GM18858 (cell line): ENCODE results near the gene CHCHD3.

Experiments used
- ATAC-seq: cut with Tn5 transposase; IDR thresholded peaks from one replicate; pipeline ENCODE4 v1.9.1; 2021; ENCODE audit not compliant: unreplicated experiment

The CHCHD3 gene

DNA sequence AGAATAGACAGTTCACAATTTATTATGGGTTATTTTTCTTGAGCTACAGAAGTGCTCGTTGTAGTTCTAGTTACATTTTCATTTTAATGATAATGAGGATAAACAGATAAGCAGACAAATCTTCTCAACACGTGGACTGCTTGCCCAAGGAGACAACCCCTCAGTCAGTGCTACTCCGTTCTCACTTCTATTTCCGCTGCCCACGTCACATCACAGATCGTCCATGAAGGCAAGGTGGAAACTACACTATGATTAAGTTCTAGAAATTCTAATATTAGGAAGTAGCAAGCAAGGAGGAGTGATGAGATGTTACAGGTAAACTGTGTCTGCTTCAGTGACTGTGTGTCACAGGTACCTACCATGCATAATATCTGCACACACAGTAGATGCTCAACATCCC, 210.5 kb downstream of the CHCHD3 start:
- peak; percentile 51 for ATAC-seq

- ATAC-seq = no peak
Measured at GRCh38 chr7:132869166-132869861, 212.6 kb downstream of the CHCHD3 start.

- no peak for ATAC-seq
Measured at GRCh38 chr7:132866551-132866950, 215.3 kb downstream of the CHCHD3 start.

DNA sequence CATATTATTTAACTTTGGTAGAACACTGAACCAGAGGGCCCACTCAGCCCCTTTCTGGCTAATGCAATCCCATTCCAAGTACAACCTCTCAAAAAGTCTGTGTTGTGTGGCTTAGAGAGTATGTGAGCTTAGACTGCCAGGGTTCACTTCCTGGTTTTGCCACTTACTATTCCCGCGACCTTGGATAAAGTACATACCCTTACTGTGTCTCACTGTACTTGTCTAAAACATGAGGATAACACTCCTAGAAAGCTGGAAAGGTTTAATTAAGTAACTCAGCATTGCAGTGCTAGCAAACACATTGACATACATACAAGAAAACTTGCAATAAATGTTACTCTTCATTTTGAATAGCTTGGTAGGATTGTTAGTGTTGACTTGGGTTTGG, 215.8 kb downstream of the CHCHD3 start:
- no peak for ATAC-seq

- no peak for ATAC-seq
Measured at GRCh38 chr7:132865366-132866143, 216.3 kb downstream of the CHCHD3 start.

GRCh38 chr7:132861940-132862554, 219.8 kb downstream of the CHCHD3 start:
- ATAC-seq = no peak

DNA sequence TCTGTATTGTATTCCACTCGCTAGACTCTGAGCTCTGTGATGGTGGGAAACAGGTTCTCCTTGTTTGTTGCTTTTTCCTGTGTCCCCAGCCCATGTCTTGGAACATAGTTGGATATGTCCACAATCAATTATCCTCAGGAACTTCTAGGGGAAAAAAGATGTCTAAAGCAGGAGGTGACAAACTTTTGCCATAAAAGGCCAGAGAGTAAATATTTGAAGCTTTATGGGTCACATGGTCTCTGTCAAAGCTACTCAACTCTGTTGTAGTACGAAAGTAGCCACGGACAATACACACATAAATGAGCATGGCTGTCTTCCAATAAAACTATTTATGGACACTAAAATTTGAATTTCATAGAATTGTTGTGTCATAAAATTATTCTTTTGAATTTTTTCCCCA, 220.5 kb downstream of the CHCHD3 start:
- no peak for ATAC-seq

- no peak for ATAC-seq
Measured at GRCh38 chr7:132859199-132859598, 222.7 kb downstream of the CHCHD3 start.

DNA sequence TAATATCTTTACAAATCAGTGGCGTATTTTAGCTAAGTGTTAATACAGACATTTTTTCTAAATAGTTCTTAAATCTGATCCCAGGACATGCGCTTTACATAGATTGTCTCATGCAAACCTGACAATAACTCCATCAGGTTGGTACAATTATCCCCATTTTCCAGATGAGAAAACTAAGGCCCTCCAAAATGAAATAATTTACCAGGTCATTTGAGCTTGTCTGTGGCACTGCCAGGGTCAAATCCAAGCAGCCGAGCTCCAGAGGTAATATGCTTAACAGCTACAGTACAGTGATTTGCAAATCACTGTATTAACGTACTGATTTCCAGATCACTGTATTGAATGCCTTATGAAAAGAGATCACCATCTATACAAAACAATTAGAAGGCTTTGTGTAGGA, 223.1 kb downstream of the CHCHD3 start:
- ATAC-seq = no peak

GRCh38 chr7:132858251-132858650, 223.6 kb downstream of the CHCHD3 start:
- no peak for ATAC-seq

DNA sequence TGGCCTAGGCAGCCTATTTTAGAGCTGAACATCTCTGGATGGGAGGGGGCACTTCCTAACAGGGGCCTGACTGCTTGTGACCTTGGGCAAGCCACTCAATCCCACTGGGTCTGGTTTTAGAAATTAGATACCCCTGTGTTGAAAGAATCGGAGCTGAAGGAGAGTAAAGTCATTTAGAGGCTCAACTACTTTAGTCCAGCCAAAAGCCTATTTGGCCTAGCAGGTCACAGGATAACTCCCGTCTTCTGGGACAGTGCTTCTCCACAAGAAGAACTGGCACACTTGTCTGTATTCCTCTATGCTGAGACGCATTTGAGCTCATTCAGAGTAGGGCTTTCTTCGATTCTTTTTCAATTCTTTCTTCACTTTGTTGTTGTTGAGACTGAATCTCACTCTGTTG, 224.2 kb downstream of the CHCHD3 start:
- no peak for ATAC-seq

GRCh38 chr7:132857031-132857430, 224.9 kb downstream of the CHCHD3 start:
- no peak for ATAC-seq

DNA sequence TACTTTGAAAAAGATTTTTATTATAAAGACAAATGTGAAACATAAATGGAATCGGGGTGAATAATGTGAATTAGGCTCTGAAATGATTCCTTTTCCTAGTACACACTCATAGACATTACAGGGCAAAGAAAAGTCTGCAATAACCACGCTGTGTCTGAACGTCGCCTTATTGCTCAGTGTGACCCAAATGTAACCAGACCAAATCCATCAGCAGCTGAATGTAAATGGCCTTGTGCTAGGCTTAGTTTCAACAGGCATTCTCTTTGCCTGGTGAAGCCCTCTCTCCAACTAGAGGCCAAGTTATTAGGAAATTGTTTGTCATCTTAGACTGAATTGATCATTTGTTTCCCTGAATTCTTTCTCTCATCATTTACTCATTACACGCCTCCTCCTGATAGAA, 225.5 kb downstream of the CHCHD3 start:
- ATAC-seq = no peak

DNA sequence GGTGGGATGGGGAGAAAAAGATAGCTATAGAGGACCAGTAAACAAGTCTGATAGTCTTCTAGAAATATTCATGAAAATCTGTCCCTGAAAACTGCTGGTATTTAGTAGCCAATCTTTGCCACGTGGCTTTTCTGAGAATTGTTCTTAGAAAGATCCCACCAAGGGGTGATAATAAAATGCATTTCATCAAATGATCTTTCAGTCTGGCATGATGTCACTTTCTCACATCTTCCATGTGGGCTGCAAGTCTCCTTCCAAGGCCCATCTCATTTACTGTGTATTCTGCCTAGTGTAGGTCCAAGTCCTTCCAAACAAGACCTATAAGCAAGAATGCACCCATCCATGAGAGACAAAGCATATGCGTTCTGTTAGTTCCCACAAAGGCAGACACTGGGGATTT, 226.0 kb downstream of the CHCHD3 start:
- ATAC-seq = no peak

GRCh38 chr7:132854238-132854637, 227.7 kb downstream of the CHCHD3 start:
- no peak for ATAC-seq

- no peak for ATAC-seq
Measured at GRCh38 chr7:132847376-132847775, 234.5 kb downstream of the CHCHD3 start.

DNA sequence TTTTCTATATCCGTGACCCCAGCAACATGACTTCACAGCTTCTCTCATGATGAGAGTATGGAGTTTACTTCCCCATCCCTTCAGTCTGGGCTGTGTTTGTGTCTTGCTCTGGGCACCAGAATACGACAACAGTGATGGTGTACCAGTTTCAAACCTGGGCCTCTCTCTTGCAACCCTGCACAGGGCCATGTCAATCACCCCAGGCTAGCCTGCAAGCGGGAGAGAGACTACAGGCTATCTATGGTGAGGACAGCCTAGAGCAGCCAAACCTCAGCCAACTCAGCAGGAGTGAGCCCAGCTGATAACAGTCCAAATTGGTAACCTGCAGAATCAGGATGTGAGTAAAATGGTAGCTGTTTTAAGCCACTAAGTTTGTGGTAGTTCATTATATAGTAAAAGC, 235.8 kb downstream of the CHCHD3 start:
- no peak for ATAC-seq

GRCh38 chr7:132842478-132842877, 239.4 kb downstream of the CHCHD3 start:
- no peak for ATAC-seq

DNA sequence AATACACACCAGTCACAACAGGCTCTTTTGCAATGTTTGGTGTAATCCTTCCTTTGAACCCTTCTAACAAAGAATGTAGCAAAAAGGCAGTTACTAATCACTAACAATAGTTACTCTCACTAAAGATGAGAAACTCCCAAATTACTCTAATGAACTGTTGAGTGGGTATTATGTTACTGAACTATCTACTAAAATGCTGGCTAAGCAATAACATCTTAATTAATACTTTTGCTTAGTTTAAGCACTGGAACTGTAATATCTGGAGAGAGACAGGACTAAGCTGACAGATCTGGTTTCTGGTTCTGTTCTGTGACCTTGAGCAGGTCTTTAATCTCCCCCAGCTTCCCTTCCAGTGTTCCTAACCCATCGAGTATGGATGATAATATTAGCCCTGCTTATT, 241.7 kb downstream of the CHCHD3 start:
- ATAC-seq = no peak

DNA sequence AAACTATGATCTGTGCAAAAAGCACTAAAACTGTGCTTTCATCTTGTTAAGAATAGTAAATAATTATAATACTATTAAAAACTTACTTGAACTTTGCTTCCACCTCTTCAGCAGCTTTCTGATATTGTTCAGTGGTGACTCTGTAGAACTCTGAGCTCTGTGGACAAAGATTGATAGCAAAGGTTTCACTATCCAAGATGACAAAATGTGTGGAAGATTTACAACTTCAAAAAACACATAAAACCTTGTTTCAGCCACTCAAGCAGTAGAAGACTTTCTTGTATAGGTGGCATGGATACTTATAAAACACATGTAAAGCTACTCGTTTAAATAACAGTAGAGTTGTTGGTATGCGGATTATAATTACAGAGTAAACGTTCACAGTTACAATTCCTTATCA, 243.6 kb downstream of the CHCHD3 start:
- no peak for ATAC-seq

DNA sequence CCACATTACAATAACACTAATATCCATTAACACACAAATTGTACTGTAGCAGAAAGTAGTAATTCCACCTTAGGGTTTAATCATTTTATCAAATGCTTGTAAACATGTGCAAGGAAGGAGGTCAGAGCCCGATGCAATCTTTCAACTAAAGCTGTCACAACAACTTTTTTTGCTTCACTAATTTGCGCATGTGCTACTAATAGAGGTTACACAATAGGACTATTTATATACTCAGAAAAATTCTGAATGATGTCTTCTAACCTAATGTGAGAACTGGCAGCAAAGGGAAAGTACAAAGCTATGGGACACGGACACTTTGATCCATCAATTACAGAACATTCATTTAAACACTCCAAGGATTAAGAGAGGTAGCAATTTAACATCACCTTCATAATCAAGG, 244.4 kb downstream of the CHCHD3 start:
- no peak for ATAC-seq

DNA sequence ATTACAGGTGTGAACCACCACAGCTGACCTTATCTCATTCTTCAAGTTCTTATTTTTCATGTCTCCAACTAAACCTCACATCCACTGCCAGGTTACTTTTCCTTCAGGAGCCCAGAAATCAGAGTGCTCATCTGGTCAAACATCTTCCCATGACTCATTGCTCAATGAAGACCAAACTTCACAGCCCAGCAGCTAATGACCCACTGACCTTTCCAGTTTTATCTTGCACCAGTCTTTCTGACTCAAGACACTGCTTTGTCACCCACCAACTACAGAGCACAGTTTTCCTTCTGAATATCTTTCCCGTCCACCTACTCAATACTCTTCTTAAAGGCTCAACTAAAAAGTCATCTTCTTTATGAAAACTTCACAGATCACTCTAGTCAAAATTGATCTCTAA, 245.1 kb downstream of the CHCHD3 start:
- ATAC-seq = no peak
